GM10248 (cell line): ENCODE data around the gene NXPE4.

Experiments used
- CTCF ChIA-PET: fragments of 300-600 bp; sonication (Branson Sonifier 250); formaldehyde crosslinking; extraction: SDS; loops from one replicate; lab custom pipeline; 2021; ENCODE audit warnings: antibody characterized with exemption; lab: Yijun Ruan, JAX
- POLR2A ChIA-PET: fragments of 350-650 bp; sonication (Branson Sonifier 250); formaldehyde crosslinking; extraction: SDS; loops from one replicate; lab custom pipeline; 2020; ENCODE audit warnings: antibody characterized with exemption; lab: Yijun Ruan, JAX
- DNase-seq: peaks from one replicate; pipeline ENCODE4 v3.0.0; 2012; ENCODE audit errors: extremely low spot score
- TF ChIP-seq, protein P1 (sequence below): IDR thresholded peaks from 2 replicates; pipeline ENCODE4 v1.5.1; 2012; ENCODE audit warnings: mild to moderate bottlenecking, low read depth; ENCODE audit errors: extremely low read depth, missing control alignments, control extremely low read depth

NXPE4 gene

DNA sequence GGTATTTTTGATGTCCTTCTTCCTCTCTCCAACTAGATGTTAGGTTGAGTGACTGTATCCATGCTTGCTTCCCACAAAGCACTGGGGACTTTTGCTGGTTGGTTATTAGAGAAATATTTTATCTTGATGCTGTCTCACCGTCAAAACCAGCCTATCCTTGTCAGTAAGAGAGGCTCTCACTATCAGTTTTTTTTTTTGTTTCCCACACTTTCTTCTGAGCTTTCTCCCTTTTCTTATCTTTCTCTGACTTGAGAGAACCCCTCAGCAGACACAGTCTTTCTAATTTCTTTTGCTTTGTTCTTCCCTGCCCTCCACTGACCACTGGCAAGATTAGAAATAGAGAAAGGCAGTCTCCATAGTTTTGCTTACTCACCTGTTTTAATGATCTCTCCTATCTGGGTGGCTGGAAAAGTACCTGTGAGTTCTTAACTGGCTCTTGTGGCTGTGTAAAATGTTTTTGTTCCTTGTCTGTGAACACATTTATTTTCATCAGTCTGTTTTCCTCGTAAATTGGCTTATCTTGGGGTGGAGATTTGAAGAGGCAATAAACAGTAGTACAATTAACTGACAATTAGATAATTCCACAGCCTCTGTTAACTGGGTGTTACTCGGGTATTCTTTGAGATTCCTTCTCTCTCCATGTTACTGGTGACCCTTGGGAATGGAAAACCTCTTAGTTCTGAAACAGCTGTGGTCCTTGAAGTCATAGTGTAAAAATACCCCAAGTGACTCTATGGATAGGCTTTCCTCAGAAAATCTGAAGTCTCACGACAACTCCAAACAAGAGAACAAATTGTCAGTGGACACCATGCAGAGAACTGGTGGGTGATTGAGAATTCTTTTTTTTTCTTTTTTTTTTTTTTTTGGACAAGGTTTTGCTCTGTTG, 35.9 kb downstream of the NXPE4 start, which contains the start of gene NXPE1:
NXPE1 (minus strand) TSS at position 457 of the 886 bp plus-strand sequence. CDS start 8,680 bp downstream, outside the sequence.
- TF ChIP-seq, protein P1, sequence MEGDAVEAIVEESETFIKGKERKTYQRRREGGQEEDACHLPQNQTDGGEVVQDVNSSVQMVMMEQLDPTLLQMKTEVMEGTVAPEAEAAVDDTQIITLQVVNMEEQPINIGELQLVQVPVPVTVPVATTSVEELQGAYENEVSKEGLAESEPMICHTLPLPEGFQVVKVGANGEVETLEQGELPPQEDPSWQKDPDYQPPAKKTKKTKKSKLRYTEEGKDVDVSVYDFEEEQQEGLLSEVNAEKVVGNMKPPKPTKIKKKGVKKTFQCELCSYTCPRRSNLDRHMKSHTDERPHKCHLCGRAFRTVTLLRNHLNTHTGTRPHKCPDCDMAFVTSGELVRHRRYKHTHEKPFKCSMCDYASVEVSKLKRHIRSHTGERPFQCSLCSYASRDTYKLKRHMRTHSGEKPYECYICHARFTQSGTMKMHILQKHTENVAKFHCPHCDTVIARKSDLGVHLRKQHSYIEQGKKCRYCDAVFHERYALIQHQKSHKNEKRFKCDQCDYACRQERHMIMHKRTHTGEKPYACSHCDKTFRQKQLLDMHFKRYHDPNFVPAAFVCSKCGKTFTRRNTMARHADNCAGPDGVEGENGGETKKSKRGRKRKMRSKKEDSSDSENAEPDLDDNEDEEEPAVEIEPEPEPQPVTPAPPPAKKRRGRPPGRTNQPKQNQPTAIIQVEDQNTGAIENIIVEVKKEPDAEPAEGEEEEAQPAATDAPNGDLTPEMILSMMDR, result no peak
- CTCF ChIA-PET, result interaction anchor here (1.2 kb wide), 1 partner anchor 11 kb away, joined by 3 read pairs; no protein-coding TSS in a partner anchor
- POLR2A ChIA-PET, result no interaction called here
- no peak for DNase-seq

DNA sequence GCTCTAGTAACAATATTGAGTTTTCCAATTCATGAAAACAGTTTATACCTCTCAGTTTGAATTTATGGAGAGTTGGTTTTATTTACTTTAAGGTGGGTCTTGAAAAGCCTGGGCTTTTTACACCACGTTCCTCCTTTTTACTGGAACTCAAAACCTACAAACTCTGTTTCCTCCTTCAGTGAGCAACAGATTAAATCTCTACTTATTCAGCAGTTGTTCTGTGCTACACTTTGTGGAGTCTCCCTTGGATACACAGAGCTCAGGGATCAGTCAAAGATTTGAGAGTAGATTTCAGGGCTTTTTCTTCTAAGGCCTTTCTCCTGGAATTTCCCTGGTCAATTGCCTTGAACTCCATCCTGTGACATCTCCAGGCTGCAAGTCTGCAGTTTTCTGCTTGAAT, 39.5 kb downstream of the NXPE4 start:
- DNase-seq, result no peak
- POLR2A ChIA-PET, result no interaction called here

DNA sequence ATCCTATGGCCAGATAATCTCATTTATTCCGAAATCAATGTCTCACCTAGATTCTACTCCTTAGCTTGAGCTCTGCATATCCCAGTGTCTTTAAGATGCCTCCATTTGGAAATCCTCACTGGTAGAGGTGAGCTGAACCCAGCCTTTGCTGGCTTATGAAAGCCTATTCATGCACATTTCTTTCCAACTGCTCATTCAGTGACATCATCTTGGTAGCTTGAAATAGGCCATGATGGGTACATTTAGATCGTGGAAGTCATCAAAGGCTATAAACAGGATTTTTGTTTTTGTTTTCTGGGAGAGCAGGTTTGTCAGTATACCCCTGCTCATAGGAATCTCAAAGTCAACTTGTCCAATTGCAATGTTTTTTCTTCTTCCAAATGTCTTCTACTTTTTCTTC, 41.9 kb downstream of the NXPE4 start:
- TF ChIP-seq, protein P1, result no peak
- POLR2A ChIA-PET, result no interaction called here
- DNase-seq, result no peak
- CTCF ChIA-PET, result no interaction called here

More for the DNA sequence above, 39.5 kb downstream of the NXPE4 start:
- CTCF ChIA-PET, result interaction anchor here (1.5 to 1.6 kb wide), 2 partner anchors 9 to 76 kb away, joined by 3 to 4 read pairs; no protein-coding TSS in a partner anchor
- TF ChIP-seq, protein P1, result no peak

DNA sequence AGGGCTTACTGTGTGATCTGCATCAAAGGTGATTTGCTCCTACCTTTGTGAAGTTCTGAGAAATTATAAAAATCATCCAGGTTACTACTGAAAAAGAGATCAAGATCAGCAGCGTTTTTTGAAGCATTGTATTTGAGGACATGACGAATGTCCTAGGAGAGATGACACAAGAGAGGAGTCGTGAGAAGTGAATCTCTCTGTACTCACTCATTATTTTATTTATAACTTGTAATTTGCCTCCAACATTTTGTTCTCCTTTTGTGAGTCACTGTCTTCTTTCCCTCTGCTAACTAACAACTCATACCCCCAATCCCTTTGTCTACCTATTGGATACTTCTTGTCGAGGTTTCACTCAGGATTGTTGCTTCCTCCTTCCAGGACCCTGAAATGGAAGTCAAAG, 44.5 kb downstream of the NXPE4 start:
- TF ChIP-seq, protein P1, result no peak
- ChIA-PET CTCF (interaction anchor here (1.1 kb wide), 1 partner anchor 10 kb away, joined by 3 read pairs; no protein-coding TSS in a partner anchor), POLR2A (no interaction called here)
- DNase-seq, result no peak

DNA sequence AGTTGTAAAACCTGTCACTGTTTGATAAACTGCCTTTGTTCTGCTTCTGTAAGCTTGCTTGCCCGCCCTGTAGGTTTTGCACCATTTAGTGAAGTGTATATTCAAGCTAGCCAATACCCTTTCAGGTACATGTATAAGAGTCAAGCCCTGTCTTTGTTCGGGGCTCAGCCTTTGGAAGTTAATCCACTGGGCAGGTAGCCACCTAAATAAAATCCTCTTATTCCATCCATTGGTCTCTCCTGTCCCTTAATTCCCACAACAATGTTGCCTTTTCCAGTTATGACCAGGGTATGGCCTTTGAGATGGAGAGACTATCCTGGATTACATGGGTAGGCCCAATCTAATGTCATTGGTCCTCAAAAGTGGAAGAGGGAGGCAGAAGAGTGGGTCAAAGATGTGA, 69.9 kb downstream of the NXPE4 start:
- POLR2A ChIA-PET, result no interaction called here
- CTCF ChIA-PET, result no interaction called here
- TF ChIP-seq, protein P1, result no peak
- DNase-seq, result no peak

DNA sequence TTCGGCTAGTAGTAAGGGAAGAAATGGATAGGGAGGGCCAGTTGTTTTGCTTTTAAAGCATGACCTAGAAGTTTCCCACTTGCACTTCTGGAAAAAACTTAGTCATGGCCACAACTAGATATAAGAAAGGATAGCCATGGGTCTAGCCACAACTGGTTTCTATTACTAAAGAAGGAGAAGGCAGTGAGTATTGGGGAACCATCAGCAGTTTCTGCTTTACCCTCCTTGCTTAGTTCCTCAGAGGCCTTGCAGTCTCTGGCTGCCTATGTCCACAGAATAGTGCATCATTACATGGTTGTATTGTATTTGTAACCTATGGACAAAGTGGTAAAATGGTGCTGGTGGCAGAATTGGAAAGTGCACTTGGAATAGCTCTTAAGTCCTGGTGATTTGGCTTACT, 71.5 kb downstream of the NXPE4 start:
- no peak for DNase-seq
- POLR2A ChIA-PET, result no interaction called here
- TF ChIP-seq, protein P1, result no peak
- CTCF ChIA-PET, result no interaction called here
